Neuronal stem cell (in vitro differentiated cells): ENCODE data around the gene THSD7A.

Experiments
- DNase-seq: peaks from one replicate; pipeline ENCODE4 v3.0.0-alpha.2; 2013; ENCODE audit warnings: low spot score
- H2AFZ ChIP-seq: one replicate; pipeline ENCODE4 v1.6.1; 2013; ENCODE audit warnings: mild to moderate bottlenecking, low read length, inconsistent platforms
- H2AK5ac ChIP-seq: 2 replicates; pipeline ENCODE4 v1.6.1; 2013; ENCODE audit warnings: low read depth, mild to moderate bottlenecking, inconsistent platforms, low read length, moderate library complexity, mixed read lengths
- H2BK120ac ChIP-seq: 2 replicates; pipeline ENCODE4 v1.6.1; 2013; ENCODE audit warnings: low read depth, mild to moderate bottlenecking, inconsistent platforms, low read length, moderate library complexity, mixed read lengths
- H2BK12ac ChIP-seq: one replicate; pipeline ENCODE4 v1.6.1; 2013; ENCODE audit warnings: low read length, inconsistent platforms
- H2BK15ac ChIP-seq: 2 replicates; pipeline ENCODE4 v1.6.1; 2013; ENCODE audit warnings: mild to moderate bottlenecking, low read length, inconsistent platforms, mixed read lengths
- H2BK5ac ChIP-seq: one replicate; pipeline ENCODE4 v1.6.1; 2013; ENCODE audit warnings: inconsistent platforms, mild to moderate bottlenecking, low read length, moderate library complexity
- H3K14ac ChIP-seq: one replicate; pipeline ENCODE4 v1.6.1; 2013; ENCODE audit warnings: low read length, inconsistent platforms
- H3K18ac ChIP-seq: 2 replicates; pipeline ENCODE4 v1.6.1; 2013; ENCODE audit warnings: low read length, inconsistent platforms
- H3K23ac ChIP-seq: 2 replicates; pipeline ENCODE4 v1.6.1; 2013; ENCODE audit warnings: low read depth, mild to moderate bottlenecking, mixed read lengths, low read length, inconsistent platforms; ENCODE audit not compliant: poor library complexity
- H3K27ac ChIP-seq: replicated peaks from 3 replicates; pipeline ENCODE4 v1.5.1; 2013; ENCODE audit warnings: low read length, inconsistent platforms
- H3K27me3 ChIP-seq, 3 experiments: 2 replicates each; pipeline ENCODE4 v1.6.1; 2013; ENCODE audit warnings: low read length in 3 of 3, mild to moderate bottlenecking in 2 of 3, inconsistent platforms in 1 of 3, low read depth in 1 of 3, mixed read lengths in 1 of 3, moderate library complexity in 1 of 3; ENCODE audit not compliant: control insufficient read depth in 3 of 3, insufficient read depth in 3 of 3
- H3K36me3 ChIP-seq, 2 donors: replicated peaks in 1 of 2; 2 replicates each; pipeline ENCODE4 v1.6.1; 2013; ENCODE audit warnings: low read length in 2 of 2; ENCODE audit not compliant: control insufficient read depth in 2 of 2, insufficient read depth in 2 of 2
- H3K4ac ChIP-seq: 2 replicates; pipeline ENCODE4 v1.6.1; 2013; ENCODE audit warnings: inconsistent platforms, mild to moderate bottlenecking, low read length, moderate library complexity
- H3K4me1 ChIP-seq, 2 donors: 1 replicate in 1 of 2; 2 replicates in 1 of 2; pipeline ENCODE4 v1.6.1; 2013; ENCODE audit warnings: low read length in 2 of 2, low read depth in 1 of 2; ENCODE audit not compliant: control insufficient read depth in 2 of 2, insufficient read depth in 1 of 2
- H3K4me2 ChIP-seq: one replicate; pipeline ENCODE4 v1.6.1; 2013; ENCODE audit warnings: mild to moderate bottlenecking, low read length, inconsistent platforms; ENCODE audit not compliant: insufficient read depth, poor library complexity, severe bottlenecking
- H3K4me3 ChIP-seq, 2 donors: 2 replicates each; pipeline ENCODE4 v1.5.1; 2013; ENCODE audit warnings: low read length in 2 of 2, mild to moderate bottlenecking in 2 of 2, inconsistent platforms in 1 of 2, moderate library complexity in 1 of 2
- H3K79me1 ChIP-seq: one replicate; pipeline ENCODE4 v1.6.1; 2013; ENCODE audit warnings: low read depth, mild to moderate bottlenecking, inconsistent platforms, low read length, moderate library complexity
- H3K9ac ChIP-seq: one replicate; pipeline ENCODE4 v1.6.1; 2013; ENCODE audit warnings: mild to moderate bottlenecking, low read depth, low read length, inconsistent platforms; ENCODE audit not compliant: poor library complexity
- H3K9me3 ChIP-seq, 2 donors: replicated peaks in 1 of 2; 2 replicates each; pipeline versions ENCODE3 to v1.6.1; 2013; ENCODE audit warnings: low read length in 2 of 2, mild to moderate bottlenecking in 2 of 2, inconsistent platforms in 1 of 2, low read depth in 1 of 2, mixed read lengths in 1 of 2, moderate library complexity in 1 of 2; ENCODE audit not compliant: control insufficient read depth in 2 of 2, insufficient read depth in 1 of 2
- H4K8ac ChIP-seq: one replicate; pipeline ENCODE4 v1.6.1; 2013; ENCODE audit warnings: low read depth, mild to moderate bottlenecking, inconsistent platforms, low read length, moderate library complexity
- H4K91ac ChIP-seq: one replicate; pipeline ENCODE4 v1.6.1; 2013; ENCODE audit warnings: low read length, low read depth, mild to moderate bottlenecking, inconsistent platforms; ENCODE audit not compliant: poor library complexity
- WGBS, 2 donors: extraction: QIAGEN DNeasy Blood & Tissue Kit; methylation state at CpG; one replicate each; pipeline ENCODE4 v1.1.7; 2013; ENCODE audit warnings: missing lambda C conversion rate in 2 of 2, mixed read lengths in 1 of 2; ENCODE audit not compliant: insufficient read length in 2 of 2, insufficient replicate concordance in 1 of 2; ENCODE audit errors: extremely low coverage in 2 of 2; 5-methylcytosine and 5-hydroxymethylcytosine counted together

Gene THSD7A

GRCh38 chr7:11587048-11587447 is 244.9 kb downstream of the THSD7A start:
- H3K4ac ChIP-seq = no peak overlapping the region
- H3K27me3 ChIP-seq = no peaks in the 10 kb centered on the region
- H4K91ac ChIP-seq = no peak overlapping the region
- no peak overlapping the region for H3K9ac ChIP-seq
- H3K36me3 ChIP-seq = no peaks in the 10 kb centered on the region
- H2BK15ac ChIP-seq = no peak overlapping the region
- no peak overlapping the region for H2BK5ac ChIP-seq
- no peak overlapping the region for H3K27ac ChIP-seq
- no CpG with 5 or more reads among the region's 2 CpGs for WGBS, 2 donors
- no peaks in the 10 kb centered on the region for H3K79me1 ChIP-seq
- H3K4me3 ChIP-seq = no peak overlapping the region
- no peaks in the 10 kb centered on the region for H3K4me1 ChIP-seq
- no peak overlapping the region for H3K18ac ChIP-seq
- DNase-seq = no peak
- H3K4me2 ChIP-seq = no peak overlapping the region
- no peak overlapping the region for H2BK120ac ChIP-seq
- H4K8ac ChIP-seq = no peak overlapping the region
- no peak overlapping the region for H2AFZ ChIP-seq
- H3K23ac ChIP-seq = no peak overlapping the region
- no peak overlapping the region for H2AK5ac ChIP-seq
- no peaks in the 10 kb centered on the region for H3K9me3 ChIP-seq
- H3K14ac ChIP-seq = no peak overlapping the region
- no peak overlapping the region for H2BK12ac ChIP-seq

GRCh38 chr7:11584406-11585031 is 247.5 kb downstream of the THSD7A start:
- Histone ChIP-seq H3K27ac (no peak overlapping the region), H4K91ac (no peak overlapping the region)

GRCh38 chr7:11579141-11579540 is 252.9 kb downstream of the THSD7A start:
- Histone ChIP-seq H3K18ac (no peak overlapping the region), H4K8ac (no peak overlapping the region), H4K91ac (no peak overlapping the region), H3K9me3 (no peaks in the 10 kb centered on the region), H3K4me1 (peaks cover 0 to 17% of the 10 kb centered on the region in 2 donors), H3K4ac (no peak overlapping the region), H2BK15ac (no peak overlapping the region), H2BK5ac (no peak overlapping the region), H3K4me3 (no peak overlapping the region), H3K23ac (no peak overlapping the region), H3K14ac (no peak overlapping the region), H2BK12ac (no peak overlapping the region), H3K4me2 (no peak overlapping the region), H3K27ac (no peak overlapping the region), H2BK120ac (no peak overlapping the region), H3K79me1 (no peaks in the 10 kb centered on the region), H2AFZ (peak overlapping the region; percentile 45), H3K36me3 (no peaks in the 10 kb centered on the region), H3K9ac (no peak overlapping the region), H2AK5ac (no peak overlapping the region), H3K27me3 (no peaks in the 10 kb centered on the region)
- WGBS, 2 donors = no CpG with 5 or more reads among the region's 4 CpGs
- no peak for DNase-seq

More at GRCh38 chr7:11584406-11585031, 247.5 kb downstream of the THSD7A start:
- H3K27me3 ChIP-seq = no peaks in the 10 kb centered on the region
- no peak overlapping the region for H3K9ac ChIP-seq
- no peak overlapping the region for H3K14ac ChIP-seq
- H3K4ac ChIP-seq = no peak overlapping the region
- H3K4me2 ChIP-seq = no peak overlapping the region
- no peak overlapping the region for H4K8ac ChIP-seq
- no CpG with 5 or more reads among the region's 2 CpGs for WGBS, 2 donors
- H2BK12ac ChIP-seq = no peak overlapping the region
- no peaks in the 10 kb centered on the region for H3K79me1 ChIP-seq
- DNase-seq = no peak
- H3K36me3 ChIP-seq = no peaks in the 10 kb centered on the region
- no peak overlapping the region for H2AFZ ChIP-seq
- H3K9me3 ChIP-seq = no peaks in the 10 kb centered on the region
- H2BK5ac ChIP-seq = no peak overlapping the region
- no peak overlapping the region for H3K18ac ChIP-seq
- H2AK5ac ChIP-seq = no peak overlapping the region
- H2BK120ac ChIP-seq = no peak overlapping the region
- H3K4me3 ChIP-seq = no peak overlapping the region
- H3K23ac ChIP-seq = no peak overlapping the region
- no peaks in the 10 kb centered on the region for H3K4me1 ChIP-seq
- H2BK15ac ChIP-seq = no peak overlapping the region

GRCh38 chr7:11576310-11576709 is 255.7 kb downstream of the THSD7A start:
- Histone ChIP-seq H4K91ac (no peak overlapping the region), H3K4ac (no peak overlapping the region), H3K36me3 (no peaks in the 10 kb centered on the region), H2BK15ac (no peak overlapping the region), H3K27ac (no peak overlapping the region), H2BK5ac (no peak overlapping the region), H3K9me3 (no peaks in the 10 kb centered on the region), H2AK5ac (no peak overlapping the region), H3K9ac (no peak overlapping the region), H4K8ac (no peak overlapping the region), H2AFZ (no peak overlapping the region), H3K4me1 (peaks cover 0 to 17% of the 10 kb centered on the region in 2 donors), H3K4me2 (no peak overlapping the region), H3K14ac (no peak overlapping the region), H2BK120ac (no peak overlapping the region), H3K23ac (no peak overlapping the region), H3K18ac (no peak overlapping the region), H2BK12ac (no peak overlapping the region), H3K4me3 (no peak overlapping the region), H3K27me3 (no peaks in the 10 kb centered on the region), H3K79me1 (no peaks in the 10 kb centered on the region)
- DNase-seq = no peak
- no CpG with 5 or more reads among the region's 4 CpGs for WGBS, 2 donors
